ENCODE measurements around the gene HOXA5. TPM values are rescaled to one million over a fixed set of nuclear protein-coding genes. Genes with fewer than 3 reads are reported as not detected.

The HOXA5 gene
- total and polyA plus RNA-seq, 2 of the 8 experiments (the other 6 are each of a cell fraction or from before 2014, with no cell fraction given) = not detected

DNA sequence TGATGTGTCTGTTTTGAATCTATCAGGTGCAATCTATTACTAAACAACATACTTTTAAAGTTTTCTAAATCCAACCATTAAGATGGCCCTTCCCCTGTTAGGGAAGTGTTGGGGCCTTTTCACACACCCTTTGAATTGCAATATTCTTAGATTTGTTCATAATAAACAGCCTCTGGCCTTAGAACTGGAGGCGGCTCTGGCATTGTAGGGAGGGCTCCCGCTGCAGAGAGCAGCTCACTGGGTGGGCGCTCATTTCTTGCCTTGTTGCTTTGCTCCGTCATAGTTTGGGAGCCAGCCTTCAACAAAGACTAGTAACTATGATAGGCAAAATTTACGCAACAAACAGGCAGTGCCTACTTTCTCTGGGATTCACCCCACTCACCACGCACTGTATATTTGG, 34.9 kb upstream of the HOXA5 start:
- ChIA-PET POLR2A (ENCODE audit: partially characterized antibody) (no interaction called here), CTCF (ENCODE audit: partially characterized antibody) (interaction anchor here (0.6 to 2.7 kb wide), 20 partner anchors 9 to 809 kb away, joined by 3 to 26 read pairs (median 6); partner anchors contain the start of gene HOXA13)
- Histone ChIP-seq H3K56ac (replicated peaks; ENCODE audit: insufficient read length, low read depth, low read length) (no peak overlapping the region), H2BK12ac (ENCODE audit: low read depth, low read length) (no peak overlapping the region), H3K4ac (replicated peaks; ENCODE audit: insufficient read length, low read depth, low read length) (no peak overlapping the region), H2AFZ (ENCODE audit: low read length) (no peak overlapping the region), H3K23me2 (ENCODE audit: low read depth, low read length) (no peaks in the 10 kb centered on the region; the same call in 1 of the 2 replicates), H3K27me3 (replicated peaks in 1 of 4; ENCODE audit: control insufficient read depth in 3 of 4, extremely low read depth in 1 of 4, insufficient read depth in 3 of 4, low read length in 3 of 4) (peaks cover 99 to 100% (median 100%) of the 10 kb centered on the region in 4 experiments), H3K23ac (ENCODE audit: insufficient read length) (no peak overlapping the region), H3K18ac (ENCODE audit: extremely low read depth, low read length) (no peak overlapping the region), H2BK15ac (ENCODE audit: low read length) (no peak overlapping the region), H4K5ac (ENCODE audit: insufficient read length, low read depth, low read length) (no peak overlapping the region), H3K9me3 (ENCODE audit: insufficient read depth in 2 of 2, low read depth in 1 of 2, low read length in 1 of 2) (no peaks in the 10 kb centered on the region), H2BK120ac (replicated peaks; ENCODE audit: low read depth, low read length) (no peak overlapping the region), H3K4me1 (replicated peaks in 1 of 4; ENCODE audit: control insufficient read depth in 3 of 4, insufficient read depth in 4 of 4, low read length in 3 of 4) (peaks cover 2 to 7% (median 4%) of the 10 kb centered on the region in 4 experiments; a peak in 5 of 7 replicates), H3K79me2 (ENCODE audit: control insufficient read depth in 1 of 2, insufficient read depth in 2 of 2, low read length in 2 of 2) (no peaks in the 10 kb centered on the region), H4K91ac (replicated peaks; ENCODE audit: insufficient read length, low read length) (no peak overlapping the region), H2BK20ac (ENCODE audit: low read length) (no peak overlapping the region), H3K4me3 (ENCODE audit: extremely low read depth in 1 of 4, insufficient read depth in 2 of 4, low read depth in 3 of 4, low read length in 4 of 4) (no peak overlapping the region), H3K27ac (ENCODE audit: low read depth, low read length) (no peak overlapping the region), H3K36me3 (ENCODE audit: control insufficient read depth in 2 of 4, insufficient read depth in 4 of 4, low read length in 3 of 4) (peaks cover 0 to 10% (median 0%) of the 10 kb centered on the region in 4 experiments; a peak in 1 of 8 replicates), H2AK5ac (ENCODE audit: low read depth, low read length) (no peak overlapping the region), H3K79me1 (ENCODE audit: low read depth, low read length) (no peaks in the 10 kb centered on the region), H3K9ac (replicated peaks in 1 of 4; ENCODE audit: extremely low read depth in 1 of 4, low read depth in 3 of 4, low read length in 3 of 4) (no peak overlapping the region), H3K14ac (ENCODE audit: insufficient read length) (no peak overlapping the region), H4K20me1 (replicated peaks in 1 of 2; ENCODE audit: control insufficient read depth in 1 of 2, insufficient read depth in 2 of 2, low read length in 2 of 2) (peaks cover 39 to 55% of the 10 kb centered on the region in 2 experiments), H4K8ac (ENCODE audit: extremely low read depth, insufficient read depth, low read length) (no peak overlapping the region), H2BK5ac (ENCODE audit: low read depth, low read length) (no peak overlapping the region), H3K4me2 (ENCODE audit: insufficient read depth in 1 of 2, low read depth in 2 of 2, low read length in 2 of 2) (no peak overlapping the region)
- WGBS, 2 experiments (ENCODE audit: extremely low coverage in 1 of 2, insufficient coverage in 1 of 2, insufficient read length in 1 of 2, insufficient replicate concordance in 2 of 2, low coverage in 1 of 2, low lambda C conversion rate in 2 of 2, missing lambda C conversion rate in 1 of 2) = 24% methylated on average over 6 of the region's 6 CpGs; no CpG with 5 or more reads in 1 of the 2 experiments
- FAIRE-seq (no peak), DNase-seq (ENCODE audit: low read depth in 1 of 2, low spot score in 2 of 2) (peak in 1 of 2 experiments; percentile 33)
- no peak for TF ChIP-seq EP300 (IDR thresholded peaks at IDR 0.05; ENCODE audit: borderline replicate concordance in 1 of 2, low read depth in 2 of 2, low read length in 2 of 2)
- TF ChIP-seq CBX8 (IDR thresholded peaks at IDR 0.05; ENCODE audit: borderline replicate concordance, low read depth, low read length) = 0 out of 2 replicates have a peak, but pooled peaks have one; percentile 72
